ENCODE data around the gene BCAS1.

BCAS1 gene

GRCh38 chr20:53970232-53970631 is 100.2 kb downstream of the BCAS1 start:
- no peak for TF ChIP-seq EZH2phosphoT487 (IDR thresholded peaks at IDR 0.05; ENCODE audit: low read depth)
- no peak for TF ChIP-seq CTCF (IDR thresholded peaks at IDR 0.05; ENCODE audit: low read depth, low read length)
- H3K27me3 ChIP-seq (ENCODE audit: low read depth, low read length): no peaks in the 10 kb centered on the region
- H3K9me3 ChIP-seq (ENCODE audit: insufficient read depth, low read length): no peaks in the 10 kb centered on the region
- no peaks in the 10 kb centered on the region for H3K4me1 ChIP-seq (ENCODE audit: low read length)
- no peak overlapping the region for H2AFZ ChIP-seq (ENCODE audit: low read depth, low read length)
- H3K4me3 ChIP-seq (ENCODE audit: low read length): no peak overlapping the region
- H3K36me3 ChIP-seq (replicated peaks; ENCODE audit: low read depth, low read length): no peaks in the 10 kb centered on the region
- no peak overlapping the region for H3K9ac ChIP-seq (ENCODE audit: low read length)
- H3K79me2 ChIP-seq (ENCODE audit: low read length): no peaks in the 10 kb centered on the region
- no peak overlapping the region for H3K27ac ChIP-seq (ENCODE audit: low read length)
- no peak overlapping the region for H3K4me2 ChIP-seq (ENCODE audit: low read length)
- H4K20me1 ChIP-seq (ENCODE audit: insufficient read depth, low read length): no peaks in the 10 kb centered on the region

GRCh38 chr20:53967527-53967926 is 102.9 kb downstream of the BCAS1 start:
- H3K27me3 ChIP-seq (ENCODE audit: low read depth, low read length): 0 out of 2 replicates have a peak, but pooled peaks cover 6% of the 10 kb centered on the region
- no peaks in the 10 kb centered on the region for H4K20me1 ChIP-seq (ENCODE audit: insufficient read depth, low read length)
- H3K36me3 ChIP-seq (replicated peaks; ENCODE audit: low read depth, low read length): no peaks in the 10 kb centered on the region
- H3K27ac ChIP-seq (ENCODE audit: low read length): no peak overlapping the region
- no peak overlapping the region for H2AFZ ChIP-seq (ENCODE audit: low read depth, low read length)
- H3K79me2 ChIP-seq (ENCODE audit: low read length): no peaks in the 10 kb centered on the region
- H3K4me3 ChIP-seq (ENCODE audit: low read length): no peak overlapping the region
- no peak overlapping the region for H3K9ac ChIP-seq (ENCODE audit: low read length)
- no peaks in the 10 kb centered on the region for H3K9me3 ChIP-seq (ENCODE audit: insufficient read depth, low read length)
- H3K4me1 ChIP-seq (ENCODE audit: low read length): no peaks in the 10 kb centered on the region
- H3K4me2 ChIP-seq (ENCODE audit: low read length): no peak overlapping the region
- TF ChIP-seq CTCF (IDR thresholded peaks at IDR 0.05; ENCODE audit: low read depth, low read length): no peak
- TF ChIP-seq EZH2phosphoT487 (IDR thresholded peaks at IDR 0.05; ENCODE audit: low read depth): no peak

- Histone ChIP-seq H3K9ac (ENCODE audit: low read length) (no peak overlapping the region), H3K27ac (ENCODE audit: low read length) (no peak overlapping the region), H3K4me2 (ENCODE audit: low read length) (no peak overlapping the region), H3K4me3 (ENCODE audit: low read length) (no peak overlapping the region), H3K79me2 (ENCODE audit: low read length) (no peaks in the 10 kb centered on the region), H2AFZ (ENCODE audit: low read depth, low read length) (no peak overlapping the region), H4K20me1 (ENCODE audit: insufficient read depth, low read length) (no peaks in the 10 kb centered on the region), H3K36me3 (replicated peaks; ENCODE audit: low read depth, low read length) (no peaks in the 10 kb centered on the region), H3K9me3 (ENCODE audit: insufficient read depth, low read length) (no peaks in the 10 kb centered on the region), H3K4me1 (ENCODE audit: low read length) (no peaks in the 10 kb centered on the region), H3K27me3 (ENCODE audit: low read depth, low read length) (0 out of 2 replicates have a peak, but pooled peaks cover 6% of the 10 kb centered on the region)
- no peak for TF ChIP-seq CTCF (IDR thresholded peaks at IDR 0.05; ENCODE audit: low read depth, low read length)
- TF ChIP-seq EZH2phosphoT487 (IDR thresholded peaks at IDR 0.05; ENCODE audit: low read depth): no peak
These were observed 103.5 kb downstream of the BCAS1 start for GRCh38 chr20:53966774-53967398.

GRCh38 chr20:53964501-53965253 is 105.7 kb downstream of the BCAS1 start:
- H3K27ac ChIP-seq (ENCODE audit: low read length): no peak overlapping the region
- no peaks in the 10 kb centered on the region for H3K4me1 ChIP-seq (ENCODE audit: low read length)
- H3K27me3 ChIP-seq (ENCODE audit: low read depth, low read length): peaks cover 10% of the 10 kb centered on the region; the same call in 1 of the 2 replicates
- H3K4me3 ChIP-seq (ENCODE audit: low read length): no peak overlapping the region
- H3K36me3 ChIP-seq (replicated peaks; ENCODE audit: low read depth, low read length): no peaks in the 10 kb centered on the region
- no peak overlapping the region for H3K9ac ChIP-seq (ENCODE audit: low read length)
- H3K9me3 ChIP-seq (ENCODE audit: insufficient read depth, low read length): no peaks in the 10 kb centered on the region
- no peak overlapping the region for H2AFZ ChIP-seq (ENCODE audit: low read depth, low read length)
- no peaks in the 10 kb centered on the region for H3K79me2 ChIP-seq (ENCODE audit: low read length)
- no peaks in the 10 kb centered on the region for H4K20me1 ChIP-seq (ENCODE audit: insufficient read depth, low read length)
- no peak for TF ChIP-seq CTCF (IDR thresholded peaks at IDR 0.05; ENCODE audit: low read depth, low read length)
- TF ChIP-seq EZH2phosphoT487 (IDR thresholded peaks at IDR 0.05; ENCODE audit: low read depth): no peak
- H3K4me2 ChIP-seq (ENCODE audit: low read length): no peak overlapping the region

All from OCI-LY3 (cell line).